ENCODE data around the gene LAP3.

LAP3 gene

DNA sequence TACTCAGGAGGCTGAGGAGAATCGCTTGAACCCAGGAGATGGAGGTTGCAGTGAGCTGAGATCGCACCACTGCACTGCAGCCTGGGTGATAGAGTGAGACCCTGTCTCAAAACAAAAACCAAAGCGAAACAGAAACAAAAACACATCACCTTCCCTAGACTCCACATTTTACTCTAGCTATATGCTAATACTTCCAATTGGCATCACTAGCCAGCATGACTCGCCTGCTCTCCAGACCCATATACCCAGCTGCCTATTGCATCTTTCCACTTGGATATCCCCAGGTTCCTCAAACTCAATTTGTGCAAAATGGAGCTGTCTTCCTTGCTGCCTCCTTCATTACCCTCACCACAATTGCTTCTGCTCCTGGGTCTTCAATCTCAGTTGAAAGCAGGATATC, 22.4 kb upstream of the LAP3 start:
- no peak for DNase-seq (ENCODE audit: low read depth)
- H3K4me3 ChIP-seq (replicated peaks; ENCODE audit: low read depth, low read length): no peak overlapping the region
- TF ChIP-seq CTCF (IDR thresholded peaks at IDR 0.05; ENCODE audit: low read length, missing control alignments): no peak

GRCh38 chr4:17556498-17556897, 20.5 kb upstream of the LAP3 start:
- TF ChIP-seq CTCF (IDR thresholded peaks at IDR 0.05; ENCODE audit: low read length, missing control alignments): no peak
- H3K4me3 ChIP-seq (replicated peaks; ENCODE audit: low read depth, low read length): no peak overlapping the region
- DNase-seq (ENCODE audit: low read depth): no peak

GRCh38 chr4:17557880-17558279, 19.1 kb upstream of the LAP3 start:
- no peak for DNase-seq (ENCODE audit: low read depth)
- no peak for TF ChIP-seq CTCF (IDR thresholded peaks at IDR 0.05; ENCODE audit: low read length, missing control alignments)
- no peak overlapping the region for H3K4me3 ChIP-seq (replicated peaks; ENCODE audit: low read depth, low read length)

- no peak for TF ChIP-seq CTCF (IDR thresholded peaks at IDR 0.05; ENCODE audit: low read length, missing control alignments)
- DNase-seq (ENCODE audit: low read depth): no peak
- H3K4me3 ChIP-seq (replicated peaks; ENCODE audit: low read depth, low read length): no peak overlapping the region
These were observed 17.9 kb upstream of the LAP3 start for GRCh38 chr4:17558941-17559708.

GRCh38 chr4:17559709-17560048, 17.3 kb upstream of the LAP3 start:
- DNase-seq (ENCODE audit: low read depth): no peak
- no peak overlapping the region for H3K4me3 ChIP-seq (replicated peaks; ENCODE audit: low read depth, low read length)
- TF ChIP-seq CTCF (IDR thresholded peaks at IDR 0.05; ENCODE audit: low read length, missing control alignments): no peak

- no peak overlapping the region for H3K4me3 ChIP-seq (replicated peaks; ENCODE audit: low read depth, low read length)
- no peak for DNase-seq (ENCODE audit: low read depth)
- no peak for TF ChIP-seq CTCF (IDR thresholded peaks at IDR 0.05; ENCODE audit: low read length, missing control alignments)
These were observed 16.8 kb upstream of the LAP3 start for GRCh38 chr4:17560065-17560673.
